ENCODE data around the gene DHCR24. TPM values are rescaled to one million over a fixed set of nuclear protein-coding genes. Genes with fewer than 3 reads are reported as not detected.

The DHCR24 gene
- total RNA-seq, 4 donors from 2014 or later = 148 to 231 (median 219) TPM

DNA sequence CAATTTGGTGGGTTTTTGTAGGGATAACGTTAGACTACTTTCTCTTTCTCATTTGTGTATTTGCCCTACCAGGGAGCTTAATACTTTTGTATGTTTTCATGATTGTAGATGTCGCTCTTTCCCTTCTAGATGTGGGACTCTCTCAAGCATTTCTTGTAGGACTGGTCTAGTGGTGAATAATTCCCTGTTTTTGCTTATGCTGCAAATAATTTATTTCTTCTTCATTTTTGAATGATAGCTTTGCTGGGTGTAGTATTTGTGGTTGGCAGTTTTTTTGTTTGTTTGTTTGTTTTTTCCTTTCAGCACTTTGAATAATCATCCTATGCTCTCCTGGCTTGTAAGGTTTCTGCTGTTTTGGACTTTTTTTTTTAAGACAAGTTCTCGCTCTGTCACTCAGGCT, 63.3 kb downstream of the DHCR24 start:
- Histone ChIP-seq H3K27me3 (no peaks in the 10 kb centered on the region), H3K4me3 (no peak overlapping the region), H3K4me1 (no peaks in the 10 kb centered on the region), H3K27ac (no peak overlapping the region), H3K9me3 (peaks cover 0 to 61% (median 8%) of the 10 kb centered on the region in 4 donors), H3K36me3 (no peaks in the 10 kb centered on the region)
- no peak for DNase-seq (ENCODE audit: low spot score in 2 of 2)
- WGBS, 2 donors = 89 to 91% methylated on average over 3 of the region's 3 CpGs
- TF ChIP-seq POLR2A (IDR thresholded peaks at IDR 0.05) (no peak), EP300 (IDR thresholded peaks at IDR 0.05) (no peak)
- TF ChIP-seq, protein P1, sequence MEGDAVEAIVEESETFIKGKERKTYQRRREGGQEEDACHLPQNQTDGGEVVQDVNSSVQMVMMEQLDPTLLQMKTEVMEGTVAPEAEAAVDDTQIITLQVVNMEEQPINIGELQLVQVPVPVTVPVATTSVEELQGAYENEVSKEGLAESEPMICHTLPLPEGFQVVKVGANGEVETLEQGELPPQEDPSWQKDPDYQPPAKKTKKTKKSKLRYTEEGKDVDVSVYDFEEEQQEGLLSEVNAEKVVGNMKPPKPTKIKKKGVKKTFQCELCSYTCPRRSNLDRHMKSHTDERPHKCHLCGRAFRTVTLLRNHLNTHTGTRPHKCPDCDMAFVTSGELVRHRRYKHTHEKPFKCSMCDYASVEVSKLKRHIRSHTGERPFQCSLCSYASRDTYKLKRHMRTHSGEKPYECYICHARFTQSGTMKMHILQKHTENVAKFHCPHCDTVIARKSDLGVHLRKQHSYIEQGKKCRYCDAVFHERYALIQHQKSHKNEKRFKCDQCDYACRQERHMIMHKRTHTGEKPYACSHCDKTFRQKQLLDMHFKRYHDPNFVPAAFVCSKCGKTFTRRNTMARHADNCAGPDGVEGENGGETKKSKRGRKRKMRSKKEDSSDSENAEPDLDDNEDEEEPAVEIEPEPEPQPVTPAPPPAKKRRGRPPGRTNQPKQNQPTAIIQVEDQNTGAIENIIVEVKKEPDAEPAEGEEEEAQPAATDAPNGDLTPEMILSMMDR (IDR thresholded peaks at IDR 0.05) = no peak

DNA sequence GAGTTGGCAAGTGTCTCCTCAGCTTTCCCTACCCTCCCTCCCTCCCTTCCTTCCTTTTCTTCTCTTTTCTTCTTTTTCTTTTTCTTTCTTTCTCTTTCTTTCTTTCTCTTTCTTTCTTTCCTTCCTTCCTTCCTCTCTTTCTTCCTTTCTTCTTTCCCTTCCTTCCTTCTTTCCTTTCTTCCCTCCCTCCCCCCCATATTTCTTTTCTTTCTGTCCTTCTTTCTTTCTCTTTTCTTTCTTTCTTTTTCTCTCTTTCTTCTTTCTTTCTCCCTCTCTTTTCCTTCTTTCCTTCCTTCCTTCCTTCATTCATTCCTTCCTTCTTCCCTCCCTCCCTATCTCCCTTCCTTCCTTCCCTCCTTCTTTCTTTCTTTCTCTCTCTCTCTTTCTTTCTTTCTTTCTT, 67.3 kb downstream of the DHCR24 start:
- TF ChIP-seq, protein P1 (IDR thresholded peaks at IDR 0.05) = no peak
- TF ChIP-seq EP300 (IDR thresholded peaks at IDR 0.05) (no peak), POLR2A (IDR thresholded peaks at IDR 0.05) (no peak)

DNA sequence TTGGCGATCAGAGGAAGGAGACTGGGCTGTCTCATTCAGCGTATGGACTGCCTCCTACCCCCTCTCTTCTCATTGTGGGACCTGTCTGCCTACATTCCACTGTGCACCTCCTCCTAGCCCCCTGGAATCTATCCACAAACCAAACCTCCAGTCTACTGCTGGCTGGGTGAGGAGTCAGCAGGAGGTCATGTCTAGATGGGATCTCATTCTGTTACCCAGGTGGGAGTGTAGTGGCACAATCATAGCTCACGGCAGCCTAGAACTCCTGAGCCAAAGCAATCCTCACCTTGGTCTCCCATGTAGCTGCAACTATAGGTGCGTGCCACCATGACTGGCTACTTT, 67.8 kb downstream of the DHCR24 start:
- TF ChIP-seq, protein P1 (IDR thresholded peaks at IDR 0.05) = no peak
- TF ChIP-seq POLR2A (IDR thresholded peaks at IDR 0.05) (no peak), EP300 (IDR thresholded peaks at IDR 0.05) (no peak)
- Histone ChIP-seq H3K27me3 (no peaks in the 10 kb centered on the region), H3K27ac (no peak overlapping the region), H3K9me3 (peaks cover 0 to 21% (median 5%) of the 10 kb centered on the region in 4 donors), H3K36me3 (no peaks in the 10 kb centered on the region), H3K4me1 (no peaks in the 10 kb centered on the region), H3K4me3 (no peak overlapping the region)
- no peak for DNase-seq (ENCODE audit: low spot score in 2 of 2)
- 90% methylated on average over 4 of the region's 4 CpGs for WGBS, 2 donors

More for the DNA sequence above, 67.3 kb downstream of the DHCR24 start:
- DNase-seq (ENCODE audit: low spot score in 2 of 2) = no peak
- no peak overlapping the region for H3K4me3 ChIP-seq
- no peaks in the 10 kb centered on the region for H3K4me1 ChIP-seq
- peaks cover 0 to 27% (median 8%) of the 10 kb centered on the region in 4 donors for H3K9me3 ChIP-seq
- H3K36me3 ChIP-seq = no peaks in the 10 kb centered on the region
- H3K27me3 ChIP-seq = no peaks in the 10 kb centered on the region
- H3K27ac ChIP-seq = no peak overlapping the region

DNA sequence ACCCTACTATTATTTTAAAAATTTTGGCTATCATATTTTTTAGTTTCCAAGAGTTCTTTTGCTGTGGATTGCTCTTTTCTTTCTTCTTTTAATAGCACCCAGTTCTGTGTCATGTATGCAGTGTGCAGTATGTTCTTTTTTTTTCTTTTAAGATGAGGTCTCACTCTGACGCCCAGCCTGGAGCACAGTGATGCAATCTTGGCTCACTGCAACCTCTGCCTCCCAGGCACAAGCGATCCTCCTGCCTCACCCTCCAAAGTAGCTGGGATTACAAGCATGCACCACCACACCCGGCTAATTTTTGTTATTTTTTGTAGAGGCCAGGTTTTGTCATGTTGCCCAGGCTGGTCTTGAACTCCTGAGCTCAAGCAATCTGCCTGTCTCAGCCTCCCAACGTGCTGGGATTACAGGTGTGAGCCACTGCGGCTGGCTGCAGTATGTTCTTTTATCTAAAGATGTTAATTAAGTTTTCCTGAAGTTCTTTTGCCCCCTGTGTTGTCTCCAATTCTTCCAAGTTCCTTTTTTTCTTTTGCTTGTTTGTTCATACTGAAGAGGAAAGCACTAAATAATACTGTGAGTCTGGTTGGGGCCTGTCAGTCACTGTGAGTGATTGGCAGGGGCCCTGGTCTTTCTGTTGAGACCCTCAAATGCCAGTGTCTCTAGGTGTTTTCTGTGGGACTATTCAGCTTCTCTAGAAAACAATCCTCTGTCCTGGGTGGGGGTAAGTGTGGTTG, 68.4 kb downstream of the DHCR24 start:
- DNase-seq (ENCODE audit: low spot score in 2 of 2) = no peak
- peaks cover 0 to 16% (median 2%) of the 10 kb centered on the region in 4 donors for H3K9me3 ChIP-seq
- no peak overlapping the region for H3K4me3 ChIP-seq
- TF ChIP-seq, protein P1 (IDR thresholded peaks at IDR 0.05) = no peak
- TF ChIP-seq EP300 (IDR thresholded peaks at IDR 0.05) (no peak), POLR2A (IDR thresholded peaks at IDR 0.05) (no peak)
- no peak overlapping the region for H3K27ac ChIP-seq
- no peaks in the 10 kb centered on the region for H3K4me1 ChIP-seq
- no peaks in the 10 kb centered on the region for H3K36me3 ChIP-seq
- no peaks in the 10 kb centered on the region for H3K27me3 ChIP-seq
- WGBS, 2 donors = 60 to 63% methylated on average over 5 of the region's 5 CpGs

DNA sequence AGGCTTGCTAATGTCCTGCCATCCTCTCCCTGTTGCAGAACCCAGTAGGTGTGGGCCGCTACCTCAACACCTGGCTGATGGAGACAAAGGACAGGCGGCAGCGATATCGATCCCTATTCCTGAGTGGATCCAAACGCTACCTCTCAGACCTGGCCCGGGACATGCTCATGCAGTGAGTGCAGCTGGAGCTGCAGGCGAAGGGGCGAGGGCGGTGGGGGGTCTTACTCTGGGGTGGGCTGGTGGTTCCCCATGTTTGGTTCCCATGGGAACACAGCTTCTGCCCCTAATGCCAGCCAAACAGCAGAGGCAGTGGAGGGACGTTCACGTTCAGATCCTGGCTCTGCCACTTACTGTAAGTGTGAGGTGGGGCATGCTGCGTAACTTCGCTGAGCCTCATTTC, 70.0 kb downstream of the DHCR24 start:
- H3K4me1 ChIP-seq = no peaks in the 10 kb centered on the region
- no peak overlapping the region for H3K4me3 ChIP-seq
- peaks cover 0 to under 1% (median 0%) of the 10 kb centered on the region in 4 donors for H3K9me3 ChIP-seq
- H3K27ac ChIP-seq = no peak overlapping the region
- WGBS, 2 donors = 91 to 95% methylated on average over 13 of the region's 13 CpGs
- no peaks in the 10 kb centered on the region for H3K27me3 ChIP-seq
- no peak for DNase-seq (ENCODE audit: low spot score in 2 of 2)
- no peaks in the 10 kb centered on the region for H3K36me3 ChIP-seq
- TF ChIP-seq POLR2A (IDR thresholded peaks at IDR 0.05) (no peak), EP300 (IDR thresholded peaks at IDR 0.05) (no peak)
- TF ChIP-seq, protein P1 (IDR thresholded peaks at IDR 0.05) = no peak
